Keratinocyte (primary cell): Measurements from ENCODE around the gene ITGAV. TPM values are rescaled to one million over a fixed set of nuclear protein-coding genes. Genes with fewer than 3 reads are reported as not detected.

Experiments
- DNase-seq: peaks from one replicate; pipeline ENCODE4 v3.0.0-alpha.2; 2011; ENCODE audit warnings: low read depth, missing footprints, low spot score
- FAIRE-seq: peaks from 2 replicates; lab custom pipeline; 2011; peaks lifted over from hg19 to GRCh38; lab: Jason Lieb, UNC
- H2AFZ ChIP-seq: 2 replicates; pipeline ENCODE4 v1.6.0; 2012; ENCODE audit warnings: low read length, control low read depth, inconsistent platforms; ENCODE audit not compliant: control insufficient read depth
- H3K27ac ChIP-seq: 2 replicates; pipeline ENCODE4 v1.5.1; 2011; ENCODE audit warnings: low read length; ENCODE audit not compliant: control insufficient read depth, insufficient read depth
- H3K27me3 ChIP-seq: 3 replicates; pipeline ENCODE4 v1.6.0; 2011; ENCODE audit warnings: low read length; ENCODE audit not compliant: control insufficient read depth, insufficient read depth; ENCODE audit errors: extremely low read depth
- H3K36me3 ChIP-seq, 2 experiments: 2 replicates in 1 of 2; 3 replicates in 1 of 2; pipeline ENCODE4 v1.5.1; 2011; ENCODE audit warnings: low read length in 2 of 2, mild to moderate bottlenecking in 1 of 2; ENCODE audit not compliant: control insufficient read depth in 2 of 2, insufficient read depth in 2 of 2; ENCODE audit errors: extremely low read depth in 1 of 2
- H3K4me1 ChIP-seq: 3 replicates; pipeline ENCODE4 v1.5.1; 2011; ENCODE audit warnings: low read length; ENCODE audit not compliant: control insufficient read depth, insufficient read depth; ENCODE audit errors: extremely low read depth
- H3K4me2 ChIP-seq: 3 replicates; pipeline ENCODE4 v1.6.0; 2011; ENCODE audit warnings: low read depth, low read length; ENCODE audit not compliant: control insufficient read depth, insufficient read depth; ENCODE audit errors: extremely low read depth
- H3K4me3 ChIP-seq, 3 experiments: fragments of 200-600 bp in 1 of 3; sonication (generic) in 1 of 3; 2 replicates in 2 of 3; 3 replicates in 1 of 3; pipeline ENCODE4 v1.5.1; 2011 to 2016; ENCODE audit warnings: low read length in 3 of 3, mild to moderate bottlenecking in 3 of 3, control low read depth in 2 of 3, inconsistent platforms in 1 of 3, low read depth in 1 of 3, mixed read lengths in 1 of 3, mixed run types in 1 of 3, moderate library complexity in 1 of 3; ENCODE audit not compliant: control insufficient read depth in 2 of 3, insufficient read depth in 2 of 3; ENCODE audit errors: extremely low read depth in 1 of 3
- H3K79me2 ChIP-seq: 2 replicates; pipeline ENCODE4 v1.6.0; 2012; ENCODE audit warnings: low read length; ENCODE audit not compliant: control insufficient read depth, insufficient read depth
- H3K9ac ChIP-seq: 3 replicates; pipeline ENCODE4 v1.6.0; 2011; ENCODE audit warnings: low read length; ENCODE audit not compliant: control insufficient read depth, insufficient read depth; ENCODE audit errors: extremely low read depth
- H3K9me1 ChIP-seq: 3 replicates; pipeline ENCODE4 v1.6.0; 2011; ENCODE audit warnings: low read length; ENCODE audit not compliant: control insufficient read depth, insufficient read depth; ENCODE audit errors: extremely low read depth
- H3K9me3 ChIP-seq: 2 replicates; pipeline ENCODE4 v1.5.1; 2012; ENCODE audit warnings: low read depth, low read length; ENCODE audit not compliant: control insufficient read depth
- H4K20me1 ChIP-seq: 3 replicates; pipeline ENCODE4 v1.6.0; 2011; ENCODE audit warnings: low read length; ENCODE audit not compliant: control insufficient read depth, insufficient read depth; ENCODE audit errors: extremely low read depth
- EZH2 ChIP-seq: IDR thresholded peaks from one replicate; pipeline ENCODE4 v1.6.1; 2012; ENCODE audit warnings: inconsistent platforms, mild to moderate bottlenecking, low read length, moderate library complexity
- dilution Hi-C: fragments of 300-500 bp; cut with MboI; formaldehyde crosslinking; loops from one replicate; pipeline ENCODE4 v1.7.0; 2020; ENCODE audit warnings: low sequenced_read_pairs; ENCODE audit not compliant: extremely low pct_ligation_motif_present
- polyA plus RNA-seq, 5 experiments: library from polyadenylated mRNA; depleted of rRNA in 3 of 5; stranded (reverse) in 3 of 5; stranded (forward) in 1 of 5; unstranded in 1 of 5; fragments of >200 nt; gene quantifications; 1 replicate in 1 of 5; 2 replicates in 3 of 5; 3 replicates in 1 of 5; pipeline versions ENCODE4 v1.2.1 to v1.2.3, GENCODE V29; 2011 to 2012; ENCODE audit warnings: missing spikeins in 2 of 5, low read depth in 1 of 5, low replicate concordance in 1 of 5
- TF ChIP-seq, protein P1 (sequence below), 3 experiments: IDR thresholded peaks in 1 of 3; conservative IDR thresholded peaks in 1 of 3; optimal IDR thresholded peaks in 1 of 3; 2 replicates in 2 of 3; 3 replicates in 1 of 3; pipeline versions ENCODE3 to v1.5.1; 2011; ENCODE audit warnings: low read length in 3 of 3, mild to moderate bottlenecking in 3 of 3, moderate library complexity in 2 of 3, control low read depth in 1 of 3, inconsistent platforms in 1 of 3; ENCODE audit not compliant: insufficient read depth in 2 of 3; ENCODE audit errors: extremely low read depth in 1 of 3

Gene ITGAV
- polyA plus RNA-seq, 1 donor (not counting 4 experiments of a cell fraction or from before 2014, with no cell fraction given): 63.7 TPM

DNA sequence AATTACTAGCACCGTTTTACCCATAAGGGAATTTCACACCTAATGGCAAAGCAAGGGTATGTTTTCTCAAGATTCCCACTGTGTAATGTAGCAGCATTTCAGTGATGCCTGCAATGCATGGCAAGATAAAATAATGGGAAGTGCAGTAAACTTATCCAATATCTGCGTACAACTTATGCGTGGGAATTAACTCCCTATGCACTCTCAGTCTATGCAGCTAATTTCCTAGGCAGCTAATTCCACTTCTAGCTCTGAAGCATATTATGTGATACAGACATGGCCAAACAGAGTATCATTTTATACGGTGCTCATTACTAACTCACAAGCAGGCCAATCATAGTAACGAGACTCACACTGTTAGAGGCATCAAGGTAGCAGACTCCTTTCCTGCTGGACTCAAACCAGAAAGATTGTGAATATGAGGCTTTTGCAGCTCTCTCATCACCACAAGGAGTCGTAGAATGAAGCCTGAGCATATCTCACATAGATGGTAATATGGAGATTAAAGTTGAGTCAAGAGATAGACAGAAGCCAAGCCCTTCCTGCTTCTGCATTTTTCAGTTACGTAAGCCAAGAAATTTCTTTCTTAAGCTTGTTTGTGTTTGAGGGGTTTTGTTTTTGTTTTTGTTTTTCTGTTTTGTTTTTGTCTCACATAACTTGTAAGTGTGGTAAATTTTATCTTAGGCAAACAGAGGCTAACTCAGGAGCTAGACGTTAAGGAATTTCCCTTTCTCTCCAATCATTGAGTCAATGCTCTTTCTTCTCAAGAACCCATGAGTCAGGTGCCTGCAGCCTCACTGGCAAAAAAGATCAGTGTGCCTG lies 34.8 kb upstream of the ITGAV start:
- no peaks in the 10 kb centered on the region for H3K9me3 ChIP-seq
- dilution Hi-C loops: no loop called here
- FAIRE-seq (peak; percentile 71), DNase-seq (no peak)
- no peak for TF ChIP-seq EZH2
- TF ChIP-seq, protein P1, sequence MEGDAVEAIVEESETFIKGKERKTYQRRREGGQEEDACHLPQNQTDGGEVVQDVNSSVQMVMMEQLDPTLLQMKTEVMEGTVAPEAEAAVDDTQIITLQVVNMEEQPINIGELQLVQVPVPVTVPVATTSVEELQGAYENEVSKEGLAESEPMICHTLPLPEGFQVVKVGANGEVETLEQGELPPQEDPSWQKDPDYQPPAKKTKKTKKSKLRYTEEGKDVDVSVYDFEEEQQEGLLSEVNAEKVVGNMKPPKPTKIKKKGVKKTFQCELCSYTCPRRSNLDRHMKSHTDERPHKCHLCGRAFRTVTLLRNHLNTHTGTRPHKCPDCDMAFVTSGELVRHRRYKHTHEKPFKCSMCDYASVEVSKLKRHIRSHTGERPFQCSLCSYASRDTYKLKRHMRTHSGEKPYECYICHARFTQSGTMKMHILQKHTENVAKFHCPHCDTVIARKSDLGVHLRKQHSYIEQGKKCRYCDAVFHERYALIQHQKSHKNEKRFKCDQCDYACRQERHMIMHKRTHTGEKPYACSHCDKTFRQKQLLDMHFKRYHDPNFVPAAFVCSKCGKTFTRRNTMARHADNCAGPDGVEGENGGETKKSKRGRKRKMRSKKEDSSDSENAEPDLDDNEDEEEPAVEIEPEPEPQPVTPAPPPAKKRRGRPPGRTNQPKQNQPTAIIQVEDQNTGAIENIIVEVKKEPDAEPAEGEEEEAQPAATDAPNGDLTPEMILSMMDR (optimal IDR thresholded peaks at IDR 0.05 in 1 of 3, IDR thresholded peaks at IDR 0.05 in 1 of 3, conservative IDR thresholded peaks at IDR 0.05 in 1 of 3; ENCODE audit: extremely low read depth in 1 of 3, insufficient read depth in 2 of 3, low read length in 3 of 3): peak in 1 of 3 experiments; percentile 23
- no peaks in the 10 kb centered on the region for H3K36me3 ChIP-seq
- peak overlapping the region; percentile 17 for H3K27ac ChIP-seq
- no peak overlapping the region for H3K4me3 ChIP-seq
- H3K4me2 ChIP-seq: peak overlapping the region; percentile 41
- H3K79me2 ChIP-seq: no peaks in the 10 kb centered on the region
- H3K9ac ChIP-seq: no peak overlapping the region
- H2AFZ ChIP-seq: peak overlapping the region; percentile 27
- no peaks in the 10 kb centered on the region for H3K27me3 ChIP-seq
- H3K4me1 ChIP-seq: peaks cover 7% of the 10 kb centered on the region
- H3K9me1 ChIP-seq: no peaks in the 10 kb centered on the region
- H4K20me1 ChIP-seq: no peaks in the 10 kb centered on the region

DNA sequence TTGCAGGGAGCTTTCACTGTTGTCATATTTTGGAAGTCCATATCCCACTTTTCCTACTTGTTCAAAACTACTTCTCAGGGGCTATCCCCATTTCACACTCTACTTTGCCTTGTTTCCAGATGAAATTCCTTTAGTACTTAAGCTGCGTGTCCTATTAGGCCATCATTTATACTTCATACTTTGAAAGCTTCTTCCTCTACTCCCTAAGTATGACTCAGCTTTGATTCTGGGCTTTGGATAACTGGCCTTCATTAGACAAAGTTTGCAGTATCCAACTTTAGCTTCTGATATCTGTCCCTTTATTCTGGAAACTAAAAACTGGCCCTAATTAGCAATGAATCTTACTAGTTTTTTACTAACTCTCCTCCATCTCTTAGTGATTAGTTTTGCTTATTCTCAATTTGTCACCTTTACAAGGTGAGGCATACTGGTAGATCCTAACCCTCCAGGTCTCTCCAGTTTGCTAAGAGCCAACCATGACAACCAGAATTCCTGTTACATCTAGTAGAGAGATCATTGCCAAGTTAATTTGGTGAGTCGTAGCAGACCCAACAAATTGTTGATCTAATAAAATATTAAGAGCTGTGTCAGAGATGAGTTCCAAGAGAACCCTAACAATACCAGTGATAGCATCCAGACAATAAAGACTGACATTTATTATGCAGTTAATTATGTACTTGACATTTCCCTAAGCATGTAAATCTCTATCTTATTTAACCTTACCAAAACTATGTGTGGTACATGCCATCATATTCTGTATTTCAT lies 31.2 kb upstream of the ITGAV start:
- dilution Hi-C loops: no loop called here
- Histone ChIP-seq H3K9me1 (no peaks in the 10 kb centered on the region), H3K27me3 (no peaks in the 10 kb centered on the region), H3K4me3 (no peak overlapping the region), H3K9me3 (no peaks in the 10 kb centered on the region), H3K79me2 (no peaks in the 10 kb centered on the region), H3K4me2 (no peak overlapping the region), H3K9ac (no peak overlapping the region), H4K20me1 (no peaks in the 10 kb centered on the region), H3K36me3 (no peaks in the 10 kb centered on the region), H2AFZ (no peak overlapping the region), H3K27ac (no peak overlapping the region), H3K4me1 (peaks cover 7% of the 10 kb centered on the region)
- FAIRE-seq (no peak), DNase-seq (no peak)
- TF ChIP-seq, protein P1 (optimal IDR thresholded peaks at IDR 0.05 in 1 of 3, IDR thresholded peaks at IDR 0.05 in 1 of 3, conservative IDR thresholded peaks at IDR 0.05 in 1 of 3; ENCODE audit: extremely low read depth in 1 of 3, insufficient read depth in 2 of 3, low read length in 3 of 3): no peak
- TF ChIP-seq EZH2: no peak
